Measurements from ENCODE around the gene HOXD8.
A peak's percentile ranks its signal among the peaks of the same experiment; 100 is the strongest.

The HOXD8 gene

DNA sequence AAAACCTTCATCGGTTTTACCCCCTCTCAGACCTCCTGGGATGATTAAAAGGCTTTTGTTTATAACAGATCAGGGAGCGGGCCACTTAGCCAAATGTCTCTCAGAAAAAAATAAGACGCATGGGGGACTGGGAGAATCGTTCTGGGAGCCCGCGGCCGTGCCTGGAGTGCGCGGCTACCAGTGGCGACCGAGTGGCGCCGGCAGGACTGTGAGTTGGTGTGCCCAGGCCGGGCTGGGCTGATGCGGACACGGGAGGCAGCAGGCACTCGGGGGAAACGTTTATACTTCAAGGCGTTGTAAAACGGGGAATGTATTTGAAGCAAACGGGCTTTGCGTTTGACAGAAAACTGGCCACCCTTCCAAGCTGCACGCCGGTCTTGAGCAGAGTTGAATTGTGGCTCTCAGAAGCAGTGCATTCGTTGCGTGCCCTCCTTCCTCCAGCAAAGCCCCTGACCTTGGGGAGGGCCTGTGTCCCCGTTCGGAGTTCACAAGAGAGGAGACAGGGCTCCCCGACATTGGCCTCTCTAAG, 17.6 kb upstream of the HOXD8 start:
- Histone ChIP-seq H3K27me3 (ENCODE audit: control insufficient read depth in 3 of 3, insufficient read depth in 3 of 3, low read depth in 1 of 3, low read length in 3 of 3) (peaks cover 51 to 98% (median 96%) of the 10 kb centered on the region in 3 experiments), H3K18ac (ENCODE audit: low read length) (no peak overlapping the region), H3K4me3 (ENCODE audit: low read length in 2 of 2) (no peak overlapping the region), H3K4me2 (ENCODE audit: insufficient read depth, low read length, poor library complexity, severe bottlenecking) (no peak overlapping the region), H4K8ac (ENCODE audit: low read depth, low read length) (no peak overlapping the region), H2BK15ac (ENCODE audit: low read length) (no peak overlapping the region), H4K91ac (ENCODE audit: low read depth, low read length, poor library complexity) (no peak overlapping the region), H2BK12ac (ENCODE audit: low read length) (no peak overlapping the region), H3K23ac (ENCODE audit: low read depth, low read length, poor library complexity) (no peak overlapping the region), H3K9ac (ENCODE audit: low read depth, low read length, poor library complexity) (peak overlapping the region; percentile 60), H2BK120ac (ENCODE audit: low read depth, low read length) (no peak overlapping the region), H3K14ac (ENCODE audit: low read length) (no peak overlapping the region), H3K9me3 (replicated peaks in 1 of 2; ENCODE audit: control insufficient read depth in 2 of 2, insufficient read depth in 1 of 2, low read depth in 1 of 2, low read length in 2 of 2) (peaks cover 4% of the 10 kb centered on the region in 2 donors), H2AFZ (ENCODE audit: low read length) (no peak overlapping the region), H3K79me1 (ENCODE audit: low read depth, low read length) (no peaks in the 10 kb centered on the region), H3K4ac (ENCODE audit: low read length) (no peak overlapping the region), H2AK5ac (ENCODE audit: low read depth, low read length) (no peak overlapping the region), H3K36me3 (replicated peaks in 1 of 2; ENCODE audit: control insufficient read depth in 2 of 2, insufficient read depth in 2 of 2, low read length in 2 of 2) (no peaks in the 10 kb centered on the region), H3K4me1 (ENCODE audit: control insufficient read depth in 2 of 2, insufficient read depth in 1 of 2, low read depth in 1 of 2, low read length in 2 of 2) (peaks cover 0 to 1% of the 10 kb centered on the region in 2 donors), H2BK5ac (ENCODE audit: low read length) (no peak overlapping the region), H3K27ac (replicated peaks; ENCODE audit: low read length) (no peak overlapping the region)
- WGBS, 2 donors (ENCODE audit: extremely low coverage in 2 of 2, insufficient read length in 2 of 2, insufficient replicate concordance in 1 of 2) = no CpG with 5 or more reads among the region's 29 CpGs
- DNase-seq (ENCODE audit: low spot score) = no peak

DNA sequence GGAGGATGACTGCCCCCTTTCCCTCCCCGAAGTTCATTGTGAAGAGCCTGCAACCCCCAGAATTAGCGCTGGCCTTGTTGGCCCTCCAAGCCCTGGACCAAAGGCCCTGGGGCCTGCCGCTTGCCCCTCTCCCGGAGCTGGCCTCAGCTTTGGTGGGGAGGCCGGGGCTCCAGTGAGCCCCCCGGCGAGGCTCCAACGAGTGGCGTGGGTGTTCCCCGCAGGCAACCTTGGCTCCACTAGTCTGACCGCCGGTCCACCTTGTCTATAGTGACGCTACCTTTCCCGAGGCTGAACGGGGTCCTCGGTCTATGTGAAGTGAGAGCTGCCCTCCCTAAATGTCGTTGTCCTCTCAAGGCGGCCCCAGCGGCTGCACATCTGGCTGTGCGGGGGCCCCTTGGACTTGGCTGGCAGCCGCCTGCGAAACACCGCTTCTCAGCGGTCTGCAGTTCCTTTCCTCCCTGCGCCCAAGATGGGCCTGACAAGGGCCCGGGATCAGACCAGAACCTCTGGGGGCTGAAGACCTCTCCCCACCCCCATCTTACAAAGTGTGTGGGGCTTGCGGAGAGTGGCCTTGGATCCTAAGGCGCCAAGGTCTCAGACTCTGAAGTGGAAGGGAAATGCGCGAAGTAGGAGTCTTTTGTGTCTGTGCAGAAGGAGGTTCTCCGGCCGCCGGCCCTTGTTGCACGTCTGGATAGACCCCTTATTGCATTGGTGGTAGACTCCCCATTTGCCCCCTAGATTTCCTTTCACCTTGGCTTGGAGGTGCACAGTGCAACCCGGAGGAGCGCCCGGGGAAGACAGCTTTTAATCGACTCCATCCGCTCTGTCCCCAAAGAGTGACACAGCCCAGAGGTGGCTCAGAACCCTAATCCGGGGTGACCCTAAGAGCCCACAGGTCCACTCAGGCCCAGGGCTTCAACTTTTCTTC, 16.9 kb upstream of the HOXD8 start:
- Histone ChIP-seq H3K79me1 (ENCODE audit: low read depth, low read length) (no peaks in the 10 kb centered on the region), H2BK15ac (ENCODE audit: low read length) (no peak overlapping the region), H2AFZ (ENCODE audit: low read length) (no peak overlapping the region), H3K27me3 (ENCODE audit: control insufficient read depth in 3 of 3, insufficient read depth in 3 of 3, low read depth in 1 of 3, low read length in 3 of 3) (peaks cover 49 to 99% (median 97%) of the 10 kb centered on the region in 3 experiments), H3K9me3 (replicated peaks in 1 of 2; ENCODE audit: control insufficient read depth in 2 of 2, insufficient read depth in 1 of 2, low read depth in 1 of 2, low read length in 2 of 2) (peaks cover 5 to 7% of the 10 kb centered on the region in 2 donors), H2BK120ac (ENCODE audit: low read depth, low read length) (no peak overlapping the region), H3K9ac (ENCODE audit: low read depth, low read length, poor library complexity) (no peak overlapping the region), H3K14ac (ENCODE audit: low read length) (no peak overlapping the region), H2BK12ac (ENCODE audit: low read length) (no peak overlapping the region), H2AK5ac (ENCODE audit: low read depth, low read length) (no peak overlapping the region), H3K36me3 (replicated peaks in 1 of 2; ENCODE audit: control insufficient read depth in 2 of 2, insufficient read depth in 2 of 2, low read length in 2 of 2) (no peaks in the 10 kb centered on the region), H4K91ac (ENCODE audit: low read depth, low read length, poor library complexity) (no peak overlapping the region), H3K4me1 (ENCODE audit: control insufficient read depth in 2 of 2, insufficient read depth in 1 of 2, low read depth in 1 of 2, low read length in 2 of 2) (no peaks in the 10 kb centered on the region), H4K8ac (ENCODE audit: low read depth, low read length) (no peak overlapping the region), H3K4ac (ENCODE audit: low read length) (no peak overlapping the region), H3K4me2 (ENCODE audit: insufficient read depth, low read length, poor library complexity, severe bottlenecking) (no peak overlapping the region), H3K23ac (ENCODE audit: low read depth, low read length, poor library complexity) (no peak overlapping the region), H3K18ac (ENCODE audit: low read length) (no peak overlapping the region), H2BK5ac (ENCODE audit: low read length) (no peak overlapping the region), H3K4me3 (ENCODE audit: low read length in 2 of 2) (no peak overlapping the region), H3K27ac (replicated peaks; ENCODE audit: low read length) (no peak overlapping the region)
- no CpG with 5 or more reads among the region's 40 CpGs for WGBS, 2 donors (ENCODE audit: extremely low coverage in 2 of 2, insufficient read length in 2 of 2, insufficient replicate concordance in 1 of 2)
- DNase-seq (ENCODE audit: low spot score) = no peak

GRCh38 chr2:176114120-176114929, 15.2 kb upstream of the HOXD8 start:
- WGBS, 2 donors (ENCODE audit: extremely low coverage in 2 of 2, insufficient read length in 2 of 2, insufficient replicate concordance in 1 of 2) = no CpG with 5 or more reads among the region's 26 CpGs

More at GRCh38 chr2:176114120-176114929, 15.2 kb upstream of the HOXD8 start:
- Histone ChIP-seq H3K18ac (ENCODE audit: low read length) (no peak overlapping the region), H2AK5ac (ENCODE audit: low read depth, low read length) (no peak overlapping the region), H2BK15ac (ENCODE audit: low read length) (no peak overlapping the region), H3K4ac (ENCODE audit: low read length) (no peak overlapping the region), H3K27me3 (ENCODE audit: control insufficient read depth in 3 of 3, insufficient read depth in 3 of 3, low read depth in 1 of 3, low read length in 3 of 3) (peaks cover 43 to 99% (median 96%) of the 10 kb centered on the region in 3 experiments), H3K9ac (ENCODE audit: low read depth, low read length, poor library complexity) (no peak overlapping the region), H3K9me3 (replicated peaks in 1 of 2; ENCODE audit: control insufficient read depth in 2 of 2, insufficient read depth in 1 of 2, low read depth in 1 of 2, low read length in 2 of 2) (peaks cover 5 to 7% of the 10 kb centered on the region in 2 donors), H3K27ac (replicated peaks; ENCODE audit: low read length) (no peak overlapping the region), H3K79me1 (ENCODE audit: low read depth, low read length) (no peaks in the 10 kb centered on the region), H3K4me3 (ENCODE audit: low read length in 2 of 2) (no peak overlapping the region), H2BK120ac (ENCODE audit: low read depth, low read length) (no peak overlapping the region), H2BK12ac (ENCODE audit: low read length) (no peak overlapping the region), H2AFZ (ENCODE audit: low read length) (no peak overlapping the region), H2BK5ac (ENCODE audit: low read length) (no peak overlapping the region), H4K8ac (ENCODE audit: low read depth, low read length) (no peak overlapping the region), H3K23ac (ENCODE audit: low read depth, low read length, poor library complexity) (no peak overlapping the region), H4K91ac (ENCODE audit: low read depth, low read length, poor library complexity) (no peak overlapping the region), H3K4me2 (ENCODE audit: insufficient read depth, low read length, poor library complexity, severe bottlenecking) (no peak overlapping the region), H3K36me3 (replicated peaks in 1 of 2; ENCODE audit: control insufficient read depth in 2 of 2, insufficient read depth in 2 of 2, low read length in 2 of 2) (no peaks in the 10 kb centered on the region), H3K14ac (ENCODE audit: low read length) (no peak overlapping the region), H3K4me1 (ENCODE audit: control insufficient read depth in 2 of 2, insufficient read depth in 1 of 2, low read depth in 1 of 2, low read length in 2 of 2) (no peaks in the 10 kb centered on the region)
- DNase-seq (ENCODE audit: low spot score) = no peak

All from neuronal stem cell (in vitro differentiated cells).